Muscle of arm (tissue), 12 donors: ENCODE data around the gene CLASRP. TPM values are rescaled to one million over a fixed set of nuclear protein-coding genes. Genes with fewer than 3 reads are reported as not detected.

Source experiments
- DNase-seq: peaks from one replicate; pipeline ENCODE4 v3.0.0-alpha.2; 2013
- polyA plus RNA-seq, 12 donors: library from polyadenylated mRNA; unstranded; fragments of 120-200 nt; gene quantifications; one replicate each; pipeline ENCODE4 v1.2.1, GENCODE V29; 2013; ENCODE audit not compliant: insufficient read length in 12 of 12

Gene CLASRP
- polyA plus RNA-seq, 12 donors: 35.7 to 78.3 (median 40.6) TPM; not detected in 1

DNA sequence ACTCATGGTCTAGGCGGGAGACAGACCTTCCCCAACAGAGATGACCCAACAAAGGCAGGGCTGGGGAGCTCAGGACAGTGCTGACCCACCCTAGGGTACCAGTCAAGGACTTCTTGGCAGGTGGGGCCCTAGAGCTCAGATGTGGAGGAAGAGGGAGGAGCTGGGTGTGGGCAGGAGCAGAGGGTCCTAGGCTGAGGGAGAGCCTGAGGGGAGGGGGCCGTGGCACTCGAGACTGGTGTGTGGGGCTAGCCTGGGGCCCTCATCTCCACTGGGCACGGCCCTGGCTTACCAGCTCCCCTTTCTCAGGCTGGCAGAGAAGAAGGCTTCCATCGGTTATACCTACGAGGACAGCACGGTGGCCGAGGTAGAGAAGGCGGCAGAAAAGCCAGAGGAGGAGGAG, 18.6 kb downstream of the CLASRP start:
- no peak for DNase-seq

DNA sequence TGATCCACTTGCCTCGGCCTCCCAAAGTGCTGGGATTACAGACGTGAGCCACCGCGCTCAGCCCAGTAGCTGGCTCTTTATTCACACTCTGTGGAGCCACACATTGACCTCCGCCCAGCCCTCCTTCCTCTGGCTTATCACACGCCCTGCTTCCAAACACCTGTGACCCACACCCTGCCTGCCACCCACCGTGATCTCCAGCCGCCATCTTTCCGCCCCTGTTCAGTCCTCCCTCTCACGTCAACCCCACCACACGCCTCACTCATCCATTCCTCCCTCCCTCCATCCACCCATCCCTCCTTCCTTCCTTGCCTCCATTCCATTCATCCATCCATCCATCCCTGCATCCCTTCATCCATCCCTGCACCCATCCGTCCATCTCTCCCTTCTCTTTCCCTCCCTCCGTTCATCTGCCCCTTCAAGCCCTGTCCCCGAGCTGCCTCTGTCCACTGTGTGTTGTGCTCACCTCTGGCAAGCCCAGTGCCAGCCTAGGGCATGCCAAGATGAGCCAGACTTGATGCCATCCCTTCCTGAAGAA, 19.8 kb downstream of the CLASRP start:
- DNase-seq: no peak

DNA sequence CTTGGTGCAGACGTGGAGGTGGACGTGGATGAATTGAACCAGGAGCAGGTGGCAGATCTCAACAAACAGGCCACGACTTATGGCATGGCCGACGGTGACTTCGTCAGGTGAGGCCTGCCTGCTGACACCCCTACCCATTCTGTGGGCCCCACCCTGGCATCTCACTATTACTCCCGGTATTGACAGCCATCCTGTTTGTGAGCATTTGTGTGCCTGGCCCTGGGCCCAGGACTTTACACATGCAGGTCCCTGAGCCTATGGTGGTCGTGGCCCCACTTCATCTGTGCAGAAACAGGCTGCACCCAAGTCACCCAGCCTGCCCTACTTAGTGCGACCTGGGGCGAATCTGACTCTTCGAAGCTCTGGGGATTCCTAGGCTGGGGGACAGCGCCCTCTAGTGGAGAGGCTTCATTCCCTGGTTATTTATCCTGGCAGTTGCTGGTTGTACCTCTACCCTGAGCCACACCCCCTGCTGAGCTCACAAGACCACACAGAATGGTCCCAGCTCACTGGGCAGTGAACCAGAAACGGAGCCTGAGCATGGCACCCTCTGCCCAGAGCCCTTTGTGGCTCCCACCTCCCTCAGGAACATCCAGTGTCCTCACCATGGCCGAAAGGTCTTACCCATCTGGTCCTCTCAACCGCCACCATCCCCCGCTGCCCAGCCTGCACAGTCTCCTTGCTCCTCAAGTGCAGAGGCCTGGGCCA, 20.6 kb downstream of the CLASRP start:
- DNase-seq: peak; percentile 54

DNA sequence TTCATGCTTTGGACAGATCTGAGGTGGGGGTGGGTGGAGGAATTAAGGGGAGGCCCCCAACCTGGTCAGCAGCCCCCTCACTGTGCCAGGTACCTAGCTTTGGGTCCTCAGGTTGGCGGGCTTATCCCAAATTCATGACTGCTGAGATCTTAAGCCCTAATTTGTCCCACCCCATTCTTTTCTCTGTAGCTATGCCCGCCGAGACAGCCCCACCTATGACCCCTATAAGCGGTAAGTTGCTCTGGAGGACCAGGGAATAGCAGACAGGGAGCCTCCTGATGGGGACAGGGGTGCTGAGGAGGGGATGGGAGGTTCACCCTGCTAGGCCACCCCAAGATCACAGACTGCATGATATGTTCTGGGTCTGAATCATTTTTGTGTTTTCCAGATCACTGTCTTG, 23.1 kb downstream of the CLASRP start:
- DNase-seq: no peak

DNA sequence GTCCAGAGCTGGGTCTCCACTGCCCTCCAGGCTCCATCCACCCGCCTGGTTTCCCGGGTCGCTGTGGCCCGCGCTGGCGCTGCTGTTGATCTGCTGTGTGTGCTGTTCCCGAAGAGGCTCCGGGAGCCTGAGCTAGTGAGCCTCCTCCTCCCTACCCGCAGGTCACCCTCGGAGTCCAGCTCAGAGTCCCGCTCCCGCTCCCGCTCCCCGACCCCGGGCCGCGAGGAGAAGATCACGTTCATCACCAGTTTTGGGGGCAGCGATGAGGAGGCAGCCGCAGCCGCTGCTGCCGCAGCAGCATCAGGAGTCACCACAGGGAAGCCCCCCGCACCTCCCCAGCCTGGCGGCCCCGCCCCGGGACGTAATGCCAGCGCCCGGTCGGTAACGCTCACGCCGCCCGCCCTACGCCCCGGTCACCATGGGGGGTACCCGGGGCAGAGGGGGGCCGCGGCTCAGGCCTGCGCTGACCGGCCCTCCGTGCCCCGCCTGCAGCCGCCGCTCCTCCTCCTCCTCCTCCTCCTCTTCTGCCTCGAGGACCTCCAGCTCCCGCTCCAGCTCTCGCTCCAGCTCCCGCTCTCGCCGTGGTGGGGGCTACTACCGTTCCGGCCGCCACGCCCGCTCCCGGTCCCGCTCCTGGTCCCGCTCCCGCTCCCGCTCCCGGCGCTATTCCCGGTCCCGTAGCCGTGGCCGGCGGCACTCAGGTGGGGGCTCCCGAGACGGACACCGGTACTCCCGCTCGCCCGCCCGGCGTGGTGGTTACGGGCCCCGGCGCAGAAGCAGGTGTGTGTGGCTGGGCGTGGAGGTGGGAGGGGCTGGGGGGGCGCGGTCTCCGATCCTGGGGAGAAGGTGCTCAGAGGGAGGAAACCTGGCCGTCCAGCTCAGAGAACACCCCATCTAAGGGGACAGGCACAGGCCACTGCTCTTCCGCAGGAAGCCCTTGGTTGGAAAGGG, 25.3 kb downstream of the CLASRP start:
- DNase-seq: no peak

DNA sequence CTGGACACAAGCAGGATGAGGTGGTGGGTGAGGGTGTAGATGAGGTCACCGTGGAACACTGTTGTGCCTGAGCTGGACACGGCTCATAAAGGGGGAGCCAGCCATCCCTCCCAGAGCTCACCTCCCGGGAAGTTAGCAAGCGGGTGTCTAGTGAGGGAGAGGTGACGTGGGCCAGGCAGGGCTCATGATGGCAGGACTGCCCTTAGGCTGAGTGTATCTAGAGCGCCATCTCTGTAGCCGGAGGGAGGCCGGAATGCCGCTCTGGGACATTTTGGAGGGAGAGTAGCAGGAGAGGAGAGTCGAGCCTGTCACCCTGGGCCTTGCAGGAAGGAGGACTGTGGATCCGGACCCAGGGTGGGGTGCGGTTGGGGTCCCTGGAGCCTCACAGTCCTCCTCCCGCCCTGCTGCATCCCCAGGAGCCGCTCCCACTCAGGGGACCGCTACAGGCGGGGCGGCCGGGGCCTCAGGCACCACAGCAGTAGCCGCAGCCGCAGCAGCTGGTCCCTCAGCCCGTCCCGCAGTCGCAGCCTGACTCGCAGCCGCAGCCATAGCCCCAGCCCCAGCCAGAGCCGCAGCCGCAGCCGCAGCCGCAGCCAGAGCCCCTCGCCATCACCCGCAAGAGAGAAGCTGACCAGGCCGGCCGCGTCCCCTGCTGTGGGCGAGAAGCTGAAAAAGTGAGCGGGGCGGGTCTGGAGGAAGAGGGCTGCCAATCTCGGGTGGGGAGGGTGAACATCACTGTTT, 28.2 kb downstream of the CLASRP start:
- no peak for DNase-seq

DNA sequence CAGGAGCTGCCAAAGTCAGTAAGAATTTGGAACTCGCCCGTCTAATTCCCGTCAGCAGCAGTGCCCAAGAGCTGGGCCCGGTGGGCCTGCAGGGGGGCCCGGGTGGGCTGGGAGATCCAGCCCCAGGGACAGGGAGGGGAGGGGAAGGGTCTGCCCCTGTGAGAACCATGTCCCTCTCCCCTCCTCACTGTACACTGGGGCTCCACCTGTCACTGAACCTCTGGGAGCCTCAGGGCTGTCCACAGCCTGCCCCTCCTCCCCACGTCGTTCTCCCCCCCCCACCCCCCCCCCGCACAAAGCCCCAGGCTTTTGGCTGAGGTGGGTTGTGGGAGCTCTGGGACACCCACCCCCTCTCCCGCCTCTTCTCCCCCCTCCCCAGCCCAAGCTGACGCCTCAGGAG, 29.2 kb downstream of the CLASRP start:
- DNase-seq: no peak

DNA sequence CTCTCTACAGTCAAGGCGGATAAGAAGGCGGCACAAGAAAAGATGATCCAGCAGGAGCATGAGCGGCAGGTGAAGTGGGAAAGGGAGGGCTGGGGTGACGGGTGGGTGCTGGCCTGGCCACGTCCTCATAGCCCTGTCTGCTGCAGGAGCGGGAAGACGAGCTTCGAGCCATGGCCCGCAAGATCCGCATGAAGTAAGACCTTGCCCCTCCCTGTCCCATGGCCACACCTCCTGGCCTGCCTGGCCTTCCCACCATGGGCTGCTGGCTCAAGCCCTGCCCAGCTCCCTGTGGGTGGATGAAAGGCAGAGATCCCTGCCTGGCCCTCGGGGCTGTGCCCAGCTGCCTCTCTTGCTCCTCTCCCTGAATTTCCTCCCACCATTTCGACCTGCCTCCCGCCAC, 30.2 kb downstream of the CLASRP start:
- DNase-seq: no peak

DNA sequence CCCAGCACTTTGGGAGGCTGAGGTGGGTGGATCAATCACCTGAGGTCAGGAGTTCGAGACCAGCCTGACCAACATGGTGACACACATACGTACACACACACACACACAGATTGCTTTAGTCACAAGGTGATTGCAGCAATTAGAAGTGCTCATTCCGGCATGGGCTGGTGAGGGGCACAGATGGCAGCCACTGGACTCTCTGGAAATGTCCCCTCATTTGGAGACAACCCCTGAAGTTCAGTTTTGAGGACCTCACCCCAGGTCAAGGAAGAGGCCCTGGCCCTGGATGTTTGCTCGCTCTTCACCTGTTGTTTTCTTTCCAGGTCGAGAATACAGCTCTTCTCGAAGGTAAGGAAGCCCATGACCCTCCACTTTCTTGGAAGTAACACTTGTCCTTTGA, 31.4 kb downstream of the CLASRP start:
- DNase-seq: no peak

DNA sequence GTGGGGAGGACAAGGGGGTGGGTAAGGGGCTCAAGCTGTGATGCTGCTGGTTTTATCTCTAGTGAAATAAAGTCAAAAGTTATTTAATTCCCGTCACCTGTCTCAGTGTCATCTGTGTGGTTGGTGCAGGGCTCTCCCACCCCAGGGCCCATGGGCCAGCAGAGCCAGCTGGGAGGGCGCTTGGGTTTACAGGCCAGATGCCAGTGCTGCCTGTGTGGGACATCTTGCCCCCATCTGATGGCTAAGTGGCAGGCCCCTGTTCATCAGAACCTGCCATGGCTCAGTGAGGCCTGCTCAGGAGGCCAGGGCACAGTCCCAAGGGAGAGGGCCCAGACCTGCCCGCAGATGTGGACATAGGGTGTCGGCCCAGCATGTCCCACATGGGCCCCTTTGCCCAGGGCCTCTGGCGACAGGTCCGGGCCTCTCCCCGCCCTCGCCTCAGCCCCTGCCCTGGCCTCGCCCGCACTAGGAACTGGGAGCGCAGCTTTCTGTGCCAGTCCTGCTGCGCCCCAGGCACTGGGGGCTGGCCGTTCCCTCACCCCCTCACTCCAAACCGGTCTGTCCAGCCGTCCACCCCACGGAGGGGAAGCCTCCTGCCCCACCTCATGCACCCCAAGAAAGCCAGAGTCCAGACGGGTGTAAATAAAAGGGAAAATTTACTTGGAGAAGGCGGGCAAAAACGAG, 32.2 kb downstream of the CLASRP start:
- no peak for DNase-seq

DNA sequence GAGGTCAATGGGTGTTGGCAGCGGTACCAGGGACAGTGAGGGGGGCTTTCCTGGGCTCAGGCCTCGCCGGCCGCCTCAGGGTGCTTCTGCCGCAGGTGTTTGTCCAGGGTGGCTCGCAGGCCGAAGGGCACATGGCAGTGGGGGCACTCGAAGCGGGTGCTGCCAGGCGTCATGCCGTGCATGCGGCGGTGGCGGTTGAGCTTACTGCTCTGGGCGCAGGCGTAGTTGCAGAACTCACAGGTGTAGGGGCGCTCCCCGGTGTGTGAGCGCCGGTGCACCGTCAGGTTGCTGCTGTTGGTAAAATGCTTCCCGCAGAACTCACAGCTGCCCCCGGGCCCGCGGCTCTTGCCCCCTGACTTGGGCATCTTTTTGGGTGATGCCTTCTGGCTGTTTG, 32.7 kb downstream of the CLASRP start:
- DNase-seq: no peak

DNA sequence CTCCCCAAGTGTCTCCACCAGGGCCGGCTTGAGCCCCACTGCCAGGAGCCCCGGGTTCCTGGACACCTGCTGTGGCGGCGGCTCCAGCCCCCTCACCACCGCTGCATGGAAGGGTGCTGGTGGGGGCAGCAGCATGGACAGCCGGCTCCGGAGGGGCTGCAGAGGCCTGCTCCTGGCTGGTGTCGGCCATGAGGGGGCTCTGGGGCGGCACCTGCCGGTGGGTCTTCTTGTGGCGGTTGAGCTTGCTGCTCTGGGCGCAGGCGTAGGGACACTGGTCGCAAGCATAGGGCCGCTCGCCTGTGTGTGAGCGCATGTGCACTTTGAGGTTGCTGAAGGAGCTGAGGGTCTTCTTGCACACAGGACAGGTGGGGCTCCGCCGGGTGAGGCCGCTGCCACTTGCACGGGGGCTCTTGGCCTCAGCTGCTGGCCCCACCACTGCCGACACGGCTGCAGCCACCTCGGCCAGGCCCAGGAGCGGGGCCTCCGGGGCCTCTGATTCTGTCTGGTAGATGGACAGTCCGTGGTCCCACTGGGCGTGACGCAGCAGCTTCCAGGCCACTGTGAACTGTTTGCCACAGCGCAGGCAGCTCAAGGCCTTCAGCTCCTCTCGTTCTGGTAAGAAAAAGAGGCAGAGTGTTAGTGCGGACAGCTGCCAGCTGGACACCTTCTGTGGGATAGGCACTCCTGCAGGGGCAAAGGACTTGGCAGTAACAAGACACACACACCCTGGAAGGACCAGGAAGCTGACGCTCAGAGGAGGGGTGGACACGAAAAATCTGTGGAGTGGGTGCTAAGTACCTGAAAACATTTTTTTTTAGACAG, 33.3 kb downstream of the CLASRP start:
- DNase-seq: no peak

DNA sequence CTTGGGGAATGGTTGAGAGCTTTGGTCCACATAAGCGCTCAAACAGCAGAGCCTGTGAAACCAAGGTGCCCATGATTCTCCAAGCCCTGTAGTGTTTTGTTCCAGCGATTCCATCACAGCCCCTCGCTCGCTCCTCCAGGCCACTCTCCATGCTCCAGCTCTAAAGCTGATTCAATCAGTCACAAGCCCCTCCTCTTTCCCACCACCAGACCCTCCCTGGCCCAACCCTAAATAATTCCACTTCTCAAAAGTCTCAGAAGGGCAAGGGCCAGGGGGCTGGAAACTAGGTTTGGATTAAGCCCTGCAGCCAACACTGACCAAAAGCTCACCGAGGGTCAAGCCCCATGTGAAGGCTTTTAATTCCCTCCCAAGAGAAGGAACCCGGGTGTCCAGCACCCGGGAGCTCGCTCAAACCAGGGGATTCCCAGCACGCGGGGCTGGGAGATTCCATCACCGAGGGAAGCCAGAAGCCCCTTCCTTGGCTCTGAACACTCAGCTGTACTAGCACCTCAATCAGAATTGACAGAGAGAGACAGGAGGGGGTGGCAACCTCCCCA, 36.0 kb downstream of the CLASRP start:
- no peak for DNase-seq

DNA sequence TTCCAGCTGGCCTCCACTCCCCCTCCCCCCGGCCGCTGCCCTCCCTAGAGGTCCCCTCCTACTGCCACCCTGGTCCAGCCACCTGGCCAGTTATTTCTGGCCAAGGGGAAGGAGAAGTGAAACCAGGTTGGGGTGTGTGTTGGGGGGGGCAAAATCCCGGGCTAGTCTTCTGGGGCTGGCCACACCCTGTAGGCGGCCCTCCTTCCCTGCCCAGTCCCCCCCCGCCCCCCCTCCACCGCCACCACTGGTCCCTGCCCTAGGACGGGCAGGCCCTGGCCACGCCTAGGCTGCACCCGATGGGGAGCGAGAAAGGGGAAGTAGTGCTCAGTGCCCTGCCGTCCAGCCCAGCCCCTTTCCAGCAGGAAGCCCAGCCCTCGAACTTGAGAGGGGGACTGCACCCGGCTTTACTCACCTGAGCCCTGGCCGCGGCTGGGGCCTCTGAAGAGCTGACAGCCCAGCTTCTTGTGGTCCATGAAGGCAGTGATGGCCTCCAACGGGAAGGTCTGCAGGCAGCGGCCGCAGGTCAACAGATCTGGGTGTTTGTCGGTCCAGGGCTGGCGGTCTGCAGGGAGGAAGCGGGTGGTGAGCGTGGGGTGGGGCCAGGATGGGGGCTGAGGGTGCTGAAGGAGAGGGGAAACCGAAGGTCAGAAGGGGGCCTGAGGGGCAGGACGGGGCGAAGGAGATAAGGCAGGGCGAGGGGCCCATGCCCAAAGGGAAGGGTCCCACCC, 36.6 kb downstream of the CLASRP start:
- no peak for DNase-seq

DNA sequence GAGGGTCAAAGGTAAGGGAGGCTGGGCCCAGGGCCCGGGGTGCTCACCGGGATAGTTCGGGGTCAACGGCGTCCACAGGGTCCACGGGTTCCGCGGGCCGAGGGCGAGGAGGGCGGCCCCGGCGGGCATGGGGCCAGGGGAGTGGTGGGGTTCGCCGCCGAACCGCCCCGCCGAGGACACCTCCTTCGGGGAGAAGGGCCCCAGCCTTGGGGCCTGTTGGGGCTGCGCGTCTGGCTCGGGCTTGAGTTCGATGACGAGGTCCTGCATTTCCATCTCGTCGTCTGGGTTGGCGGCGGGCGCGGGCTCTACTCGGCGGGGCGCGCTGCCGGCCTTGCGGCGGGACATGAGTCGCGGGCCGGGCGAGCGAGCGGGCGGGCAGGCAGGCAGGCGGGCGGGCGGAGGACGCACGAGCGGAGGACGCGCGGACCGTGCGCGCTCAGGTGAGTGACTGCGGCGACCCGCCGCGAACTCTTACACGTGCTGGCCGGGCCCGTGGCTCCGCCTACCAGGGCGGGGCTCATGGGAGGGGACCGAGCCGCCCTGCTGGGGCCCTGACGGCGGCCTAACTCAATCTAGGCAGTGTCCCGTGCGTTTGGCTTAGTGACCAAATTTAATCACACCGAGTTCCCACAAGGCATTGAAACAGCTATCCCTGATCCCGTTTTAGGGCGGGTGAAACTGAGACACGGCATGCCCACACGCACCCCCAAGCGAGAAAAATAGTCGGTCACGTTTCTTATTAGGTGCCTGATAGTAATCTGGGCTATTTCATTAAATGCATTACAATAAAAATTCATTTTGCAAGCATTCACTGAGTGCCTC, 37.4 kb downstream of the CLASRP start, which contains the start of gene ZNF296:
TSS of gene ZNF296 (minus strand) at position 450 of the 822 bp plus-strand sequence. CDS start at position 345, 105 bp downstream.
- no peak for DNase-seq

DNA sequence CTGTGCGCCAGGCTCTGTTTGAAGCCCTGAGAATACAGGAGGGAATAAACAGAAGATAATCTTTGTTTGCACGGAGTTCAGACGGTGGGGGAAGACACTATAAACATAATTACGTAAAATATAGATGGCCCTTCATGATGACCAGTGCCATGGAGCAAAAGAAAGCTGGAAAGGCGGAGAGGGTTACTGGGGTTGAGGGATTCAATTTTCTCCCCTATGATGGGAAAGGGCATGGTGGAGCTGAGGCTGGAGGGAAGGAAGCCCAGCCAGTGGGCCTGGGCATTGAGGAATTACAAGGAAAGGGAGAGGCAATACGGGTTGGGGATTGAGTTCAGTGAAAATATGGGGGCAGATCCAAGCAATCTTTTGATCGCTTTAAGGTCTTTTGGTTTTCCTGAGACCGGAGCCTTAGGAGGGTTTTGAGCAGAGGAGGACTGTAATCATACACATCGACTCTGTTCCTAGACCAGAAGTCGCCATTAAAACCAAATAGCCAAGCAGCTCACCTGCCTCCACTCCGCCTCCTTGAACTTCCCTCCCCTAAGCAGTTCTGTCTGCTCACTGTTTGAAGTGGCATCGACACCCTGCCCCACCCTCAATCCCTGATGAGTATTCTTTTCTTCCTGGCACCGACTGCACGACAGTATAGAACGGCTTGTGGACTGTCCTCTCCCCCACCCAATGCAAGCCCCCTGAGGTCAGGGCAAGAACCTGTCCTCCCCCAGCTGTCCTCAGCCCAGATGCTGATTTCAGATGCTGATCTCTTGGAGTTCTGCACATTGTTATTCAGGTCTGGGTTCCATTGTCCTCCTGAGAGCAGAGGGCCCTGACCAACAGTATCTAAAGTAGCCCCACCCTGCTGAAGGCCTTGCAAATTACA, 38.2 kb downstream of the CLASRP start:
- DNase-seq: no peak

DNA sequence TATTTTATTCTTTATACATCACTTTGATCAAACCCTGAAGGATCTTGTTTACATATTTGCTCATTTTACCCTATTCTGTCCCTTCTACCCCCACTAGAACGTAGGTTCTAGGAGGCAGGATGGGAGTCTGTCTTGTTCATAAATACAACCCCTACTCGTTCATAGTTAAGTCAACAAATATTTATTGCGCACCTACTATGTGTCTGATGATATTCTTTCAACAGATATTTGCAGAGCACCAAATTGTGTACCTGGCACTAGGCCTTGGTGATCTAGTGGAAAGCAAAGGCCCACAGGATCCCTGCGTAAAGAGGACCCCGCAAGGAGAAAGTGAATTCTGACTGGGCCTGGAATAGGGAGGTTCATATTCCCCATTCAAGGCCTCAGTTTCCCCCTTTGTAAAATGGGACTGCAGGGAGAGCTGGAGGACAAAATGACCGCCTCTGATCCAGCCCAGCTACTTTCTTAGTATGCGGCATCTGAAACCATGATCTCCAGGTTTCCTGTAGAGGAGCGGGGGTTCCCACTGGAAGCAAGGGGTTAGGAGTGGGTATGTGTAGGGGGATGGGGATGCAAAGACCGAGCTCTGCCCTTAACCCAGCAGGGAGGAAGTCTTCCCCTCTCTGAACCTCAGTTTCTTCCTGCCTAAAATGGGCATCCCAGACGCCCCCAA, 39.7 kb downstream of the CLASRP start:
- no peak for DNase-seq
